HG03520 (cell line): ENCODE data around the gene SLC17A9.
"Not testable (repeated sequence)": the region's sequence is repeated elsewhere in the genome, so short reads cannot be mapped to it uniquely, and the experiment has no call there.

ENCODE experiments used
- ATAC-seq: cut with Tn5 transposase; IDR thresholded peaks from one replicate; pipeline ENCODE4 v1.9.1; 2021; ENCODE audit warnings: mild to moderate bottlenecking, moderate library complexity; ENCODE audit not compliant: unreplicated experiment

Gene SLC17A9

DNA sequence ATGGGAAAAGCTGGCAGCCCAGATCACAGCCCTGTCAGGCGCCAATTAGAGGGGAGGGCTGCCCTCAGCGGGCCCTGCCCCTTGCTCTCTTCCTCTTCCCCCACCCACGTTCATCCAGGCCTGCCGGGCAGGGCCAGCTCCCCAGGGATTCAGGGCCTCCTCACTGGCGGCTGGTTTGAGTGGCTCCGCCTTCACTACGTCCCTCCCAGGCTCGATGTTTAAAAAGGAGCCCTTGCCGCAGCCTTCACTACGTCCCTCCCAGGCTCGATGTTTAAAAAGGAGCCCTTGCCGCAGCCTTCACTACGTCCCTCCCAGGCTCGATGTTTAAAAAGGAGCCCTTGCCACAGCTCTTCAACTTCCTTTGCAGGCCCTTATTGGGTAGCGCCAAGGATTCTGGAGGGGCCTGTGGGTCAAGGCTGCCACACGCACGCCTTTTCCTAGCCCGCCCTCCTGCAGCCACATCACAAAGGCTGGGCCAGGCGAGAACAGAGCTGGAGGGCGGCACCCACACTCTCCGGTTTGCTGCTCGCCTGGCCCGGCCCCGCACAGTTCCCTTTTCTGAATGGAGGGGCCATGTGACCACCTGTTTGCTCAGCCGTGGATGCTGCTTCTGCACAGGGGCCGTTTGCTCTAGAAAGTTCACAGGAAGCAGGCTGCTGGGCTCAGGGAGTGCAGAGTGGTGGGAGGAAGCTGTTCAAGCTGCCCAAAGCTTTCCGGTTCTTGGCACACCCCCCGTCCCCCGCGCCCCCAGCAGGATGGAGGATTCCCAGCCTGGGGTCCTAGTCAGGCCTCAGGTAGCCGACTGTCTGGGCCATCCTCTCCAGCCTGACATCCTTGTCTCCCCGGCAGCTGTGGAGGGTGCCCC is 1.6 kb downstream of the SLC17A9 start:
- ATAC-seq: peak; percentile 65

GRCh38 chr20:62955519-62956386 is 3.2 kb downstream of the SLC17A9 start:
- no peak for ATAC-seq

DNA sequence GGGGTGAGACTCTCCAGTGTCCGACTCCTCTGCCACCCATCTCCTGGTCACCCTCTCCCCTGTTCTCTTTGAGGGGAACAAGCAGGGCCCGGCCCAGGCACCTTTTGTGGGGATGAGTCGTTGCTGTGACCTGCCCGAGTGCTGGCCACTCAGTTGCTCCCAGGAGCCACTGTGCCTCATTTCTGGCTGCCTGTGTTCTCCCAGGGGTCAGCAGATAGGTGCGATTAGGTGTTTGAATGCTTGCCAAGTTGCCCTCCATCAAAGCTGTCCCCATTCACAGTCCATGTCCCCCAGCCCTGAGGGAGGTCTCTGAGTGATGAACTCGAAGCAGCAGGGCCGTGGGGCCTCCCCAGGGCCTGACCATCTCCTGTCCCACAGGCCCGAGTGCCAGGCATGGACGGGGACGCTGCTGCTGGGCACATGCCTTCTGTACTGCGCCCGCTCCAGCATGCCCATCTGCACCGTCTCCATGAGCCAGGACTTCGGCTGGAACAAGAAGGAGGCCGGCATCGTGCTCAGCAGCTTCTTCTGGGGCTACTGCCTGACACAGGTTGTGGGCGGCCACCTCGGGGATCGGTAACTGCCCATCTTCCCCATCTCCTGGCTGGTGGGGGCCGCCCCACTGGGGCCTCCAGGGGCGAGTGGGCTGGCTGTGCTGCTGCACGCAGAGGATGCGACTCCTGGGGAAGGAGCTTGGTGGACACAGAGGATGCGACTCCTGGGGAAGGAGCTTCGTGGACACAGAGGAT is 4.1 kb downstream of the SLC17A9 start:
- no peak for ATAC-seq

DNA sequence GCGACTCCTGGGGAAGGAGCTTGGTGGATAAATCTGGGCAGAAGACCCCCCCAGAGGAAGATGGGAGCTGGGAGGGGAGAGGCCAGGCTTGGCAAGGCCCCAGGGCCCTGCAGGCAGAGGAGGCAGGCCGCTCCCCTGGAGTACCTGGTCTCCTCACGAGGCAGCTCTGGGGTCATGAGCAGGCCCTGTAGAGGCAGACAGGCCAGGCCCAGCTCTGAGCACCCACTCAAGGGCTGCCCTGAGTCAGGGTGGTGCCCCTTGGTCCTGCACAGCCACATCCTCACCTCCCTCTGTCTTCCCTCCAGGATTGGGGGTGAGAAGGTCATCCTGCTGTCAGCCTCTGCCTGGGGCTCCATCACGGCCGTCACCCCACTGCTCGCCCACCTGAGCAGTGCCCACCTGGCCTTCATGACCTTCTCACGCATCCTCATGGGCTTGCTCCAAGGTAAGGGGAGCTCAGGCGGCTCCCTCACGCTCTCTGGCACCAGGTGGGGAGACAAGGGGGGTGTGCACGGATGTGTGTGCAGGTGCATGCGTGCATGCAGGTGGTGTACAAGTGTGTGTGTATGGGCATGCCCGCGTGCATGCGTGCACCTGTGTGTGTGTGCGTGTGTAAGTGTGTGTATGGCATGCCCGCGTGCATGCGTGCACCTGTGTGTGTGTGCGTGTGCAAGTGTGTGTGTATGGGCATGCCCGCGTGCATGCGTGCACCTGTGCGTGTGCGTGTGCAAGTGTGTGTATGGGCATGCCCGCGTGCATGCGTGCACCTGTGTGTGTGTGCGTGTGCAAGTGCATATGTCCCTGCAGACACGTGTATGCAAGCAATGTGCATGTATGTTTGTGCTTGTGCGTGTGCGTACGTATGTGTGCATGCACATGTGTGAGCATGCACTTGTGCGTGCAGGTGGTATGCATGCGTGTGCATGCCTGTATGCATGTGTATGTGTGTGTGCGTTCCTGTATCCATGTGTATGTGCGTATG is 4.9 kb downstream of the SLC17A9 start:
- no peak for ATAC-seq

GRCh38 chr20:62958388-62959100 is 6.0 kb downstream of the SLC17A9 start:
- ATAC-seq: no peak

DNA sequence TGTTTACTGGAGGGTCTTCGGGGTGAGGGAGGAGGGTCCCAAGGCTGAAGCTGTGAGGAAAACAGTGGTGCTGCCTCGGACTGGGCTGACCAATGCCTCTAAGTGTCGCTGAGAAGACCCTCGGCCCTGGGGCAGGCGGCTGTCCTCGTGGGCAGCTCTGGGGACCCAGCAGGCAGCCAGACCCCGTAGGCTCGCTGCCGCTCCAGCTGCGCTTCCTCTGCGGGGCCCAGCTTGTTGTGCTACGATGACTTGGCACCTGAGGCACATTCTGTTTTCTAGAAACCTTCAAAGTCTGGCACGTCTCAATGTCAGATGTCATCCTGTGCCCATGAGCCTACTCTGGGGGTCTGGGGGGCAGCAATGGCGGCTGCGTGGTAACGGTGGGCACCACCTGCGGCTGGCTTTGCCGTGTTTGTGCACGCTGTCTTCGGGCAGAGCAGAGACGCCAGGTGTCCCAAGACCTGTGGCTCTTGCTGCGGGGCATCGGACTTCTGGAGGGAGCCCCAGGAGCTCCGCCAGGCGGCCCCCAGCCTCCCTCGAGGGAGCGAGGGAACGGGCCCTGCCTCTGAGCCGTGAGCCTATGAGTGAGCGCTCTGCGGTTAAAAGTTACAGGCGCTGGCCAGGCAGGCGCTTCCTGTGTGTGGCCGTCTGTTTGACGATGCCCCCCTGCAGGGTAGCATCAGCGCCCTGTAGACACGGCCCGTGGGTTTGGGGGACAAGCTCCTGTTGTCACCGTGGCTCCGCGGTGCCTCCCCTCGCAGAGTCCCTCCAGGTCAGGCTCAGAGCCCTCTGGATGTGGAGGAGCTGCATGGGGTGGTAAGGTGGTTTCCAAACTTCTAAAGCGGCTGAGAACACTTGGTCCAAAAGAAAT is 6.8 kb downstream of the SLC17A9 start:
- ATAC-seq: no peak

DNA sequence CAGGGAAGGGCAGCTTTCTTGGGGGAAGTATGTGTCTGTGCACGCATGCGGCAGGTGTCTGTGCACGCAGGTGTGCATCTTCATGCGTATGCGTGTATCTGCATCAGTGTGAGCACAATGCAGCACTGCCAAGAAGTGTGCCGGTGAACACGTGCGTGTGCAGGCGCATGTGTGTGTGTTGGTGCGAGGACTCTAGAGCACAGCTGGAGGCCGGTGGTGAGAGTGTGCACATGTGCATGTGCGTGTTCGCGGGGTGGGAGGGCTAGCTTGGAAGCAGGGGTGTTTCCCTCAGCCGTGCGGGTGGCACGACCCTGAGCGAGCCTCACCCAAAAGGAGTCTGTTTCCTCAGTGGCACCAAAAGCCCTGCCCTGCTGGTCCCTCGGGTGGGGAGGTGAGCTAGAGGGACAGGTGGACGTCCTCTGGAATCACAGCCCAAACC is 7.5 kb downstream of the SLC17A9 start:
- no peak for ATAC-seq

DNA sequence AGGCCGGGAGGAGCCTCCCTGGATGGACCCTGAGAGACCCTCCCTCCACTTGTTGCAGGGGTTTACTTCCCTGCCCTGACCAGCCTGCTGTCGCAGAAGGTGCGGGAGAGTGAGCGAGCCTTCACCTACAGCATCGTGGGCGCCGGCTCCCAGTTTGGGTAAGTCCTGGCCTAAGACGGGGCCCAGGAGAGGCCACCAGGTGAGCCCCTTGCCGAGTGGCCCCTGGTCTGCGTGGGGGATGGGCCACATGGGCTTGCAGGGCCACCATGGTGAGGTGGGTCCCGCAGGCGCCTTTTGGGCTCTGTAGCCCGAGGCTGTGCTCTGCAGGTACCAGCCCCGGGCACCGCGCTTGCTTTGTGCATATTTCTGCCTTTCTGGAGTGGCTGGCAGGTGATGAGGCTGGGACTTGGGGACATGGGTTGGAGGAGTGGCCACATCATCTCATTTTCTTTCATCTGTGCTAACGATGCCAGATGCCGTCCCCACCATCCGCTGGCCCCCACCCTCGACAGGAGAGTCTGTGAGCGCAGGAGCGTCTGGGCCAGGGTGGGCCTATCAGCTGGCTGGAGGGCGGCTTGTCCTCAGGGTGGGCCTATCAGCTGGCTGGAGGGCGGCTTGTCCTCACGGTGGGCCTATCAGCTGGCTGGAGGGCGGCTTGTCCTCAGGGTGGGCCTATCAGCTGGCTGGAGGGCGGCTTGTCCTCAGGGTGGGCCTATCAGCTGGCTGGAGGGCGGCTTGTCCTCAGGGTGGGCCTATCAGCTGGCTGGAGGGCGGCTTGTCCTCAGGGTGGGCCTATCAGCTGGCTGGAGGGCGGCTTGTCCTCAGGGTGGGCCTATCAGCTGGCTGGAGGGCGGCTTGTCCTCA is 8.2 kb downstream of the SLC17A9 start:
- not testable (repeated sequence) for ATAC-seq

DNA sequence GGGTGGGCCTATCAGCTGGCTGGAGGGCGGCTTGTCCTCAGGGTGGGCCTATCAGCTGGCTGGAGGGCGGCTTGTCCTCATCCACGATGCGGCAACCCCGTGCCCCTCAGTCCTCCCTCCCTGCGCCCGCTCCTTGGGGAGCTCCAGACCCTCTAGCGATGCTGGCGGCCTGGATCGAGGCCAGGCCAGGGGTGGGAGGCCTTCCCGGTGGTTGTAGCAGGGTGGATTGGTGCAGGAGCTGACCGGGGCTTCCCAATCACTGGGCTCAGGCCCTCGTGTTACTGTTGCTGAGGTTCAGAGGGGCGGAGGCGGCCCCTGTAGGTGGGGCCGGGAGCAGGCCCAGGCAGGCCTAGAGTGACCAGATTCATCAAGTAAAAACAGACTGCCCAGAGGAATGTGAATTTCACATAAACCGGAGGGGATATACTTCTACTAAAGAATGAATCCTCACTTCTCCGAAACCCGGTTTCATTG is 8.8 kb downstream of the SLC17A9 start:
- no peak for ATAC-seq

- no peak for ATAC-seq
Observed at GRCh38 chr20:62961799-62962198, 9.3 kb downstream of the SLC17A9 start.

GRCh38 chr20:62962221-62962879 is 9.8 kb downstream of the SLC17A9 start:
- no peak for ATAC-seq

GRCh38 chr20:62962891-62963613 is 10.5 kb downstream of the SLC17A9 start:
- ATAC-seq: no peak

- ATAC-seq: no peak
Observed at GRCh38 chr20:62963614-62964397, 11.3 kb downstream of the SLC17A9 start.

DNA sequence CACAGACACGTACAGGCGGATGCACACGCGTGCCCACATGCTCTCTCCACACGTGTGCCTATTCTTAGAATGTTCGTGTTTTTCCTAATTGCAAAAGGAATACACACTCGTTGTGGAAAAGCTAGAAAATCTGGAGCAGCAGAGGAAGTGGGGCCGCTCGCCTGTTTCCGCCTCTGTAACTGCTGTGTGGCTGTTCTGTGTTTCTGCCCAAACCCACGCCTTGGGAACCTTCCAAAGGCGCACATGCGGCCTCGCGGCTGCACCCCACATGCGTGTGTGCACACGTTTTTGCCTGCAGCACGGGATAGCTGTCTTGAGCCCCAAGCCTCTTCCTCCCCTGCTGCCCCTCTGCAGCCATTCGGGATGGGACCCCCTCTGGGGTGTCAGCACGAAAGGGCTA is 12.2 kb downstream of the SLC17A9 start:
- ATAC-seq: no peak

DNA sequence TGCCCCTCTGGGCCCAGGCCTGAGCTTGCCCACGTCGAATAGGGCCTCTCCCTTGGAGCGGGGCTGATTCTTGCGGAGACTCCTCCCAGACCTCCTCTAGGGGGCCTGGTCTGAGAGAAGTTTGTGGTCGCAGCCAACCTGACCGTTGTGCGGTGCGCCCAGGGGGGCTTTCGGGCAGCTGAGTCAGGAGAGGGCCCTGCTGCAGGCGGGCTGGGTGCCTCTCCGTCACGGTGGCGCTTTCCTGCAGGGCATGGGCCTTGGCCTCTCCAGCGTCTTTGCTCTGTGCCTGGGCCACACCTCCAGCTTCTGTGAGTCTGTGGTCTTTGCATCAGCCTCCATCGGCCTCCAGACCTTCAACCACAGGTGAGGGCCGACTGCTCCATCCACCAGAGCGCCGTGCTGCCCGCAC is 12.9 kb downstream of the SLC17A9 start:
- ATAC-seq: no peak
